ENCODE results near the gene FXYD4.
A peak's percentile ranks its signal among the peaks of the same experiment; 100 is the strongest.

FXYD4 gene

GRCh38 chr10:43398939-43399319 is 27.5 kb downstream of the FXYD4 start:
- DNase-seq: no peak

- no peak for DNase-seq
Measured at GRCh38 chr10:43399320-43400310, 28.2 kb downstream of the FXYD4 start.

- DNase-seq: no peak
Measured at GRCh38 chr10:43401627-43402026, 30.2 kb downstream of the FXYD4 start.

- DNase-seq: no peak
Measured at GRCh38 chr10:43402176-43402575, 30.7 kb downstream of the FXYD4 start.

- no peak for DNase-seq
Measured at GRCh38 chr10:43402880-43403452, 31.5 kb downstream of the FXYD4 start.

GRCh38 chr10:43403911-43404703 is 32.7 kb downstream of the FXYD4 start:
- no peak for DNase-seq

- no peak for DNase-seq
Measured at GRCh38 chr10:43404704-43405084, 33.3 kb downstream of the FXYD4 start.

GRCh38 chr10:43407148-43407575 is 35.7 kb downstream of the FXYD4 start:
- DNase-seq: peak; percentile 87

GRCh38 chr10:43407576-43408330 is 36.3 kb downstream of the FXYD4 start:
- peak; percentile 95 for DNase-seq

- peak; percentile 77 for DNase-seq
Measured at GRCh38 chr10:43408331-43408709, 36.9 kb downstream of the FXYD4 start.

- DNase-seq: peak; percentile 97
Measured at GRCh38 chr10:43408710-43409384, 37.4 kb downstream of the FXYD4 start, which contains the start of gene HNRNPF. Gene HNRNPF (minus strand): TSS chr10:43409186. CDS start chr10:43387884, 21,302 bp downstream.

- peak; percentile 84 for DNase-seq
Measured at GRCh38 chr10:43409385-43410109, 38.1 kb downstream of the FXYD4 start.

- no peak for DNase-seq
Measured at GRCh38 chr10:43410345-43410744, 38.9 kb downstream of the FXYD4 start.

- DNase-seq: no peak
Measured at GRCh38 chr10:43411536-43411935, 40.1 kb downstream of the FXYD4 start.

- DNase-seq: no peak
Measured at GRCh38 chr10:43415544-43415943, 44.1 kb downstream of the FXYD4 start.

- DNase-seq: peak; percentile 77
Measured at GRCh38 chr10:43417950-43418768, 46.7 kb downstream of the FXYD4 start.

GRCh38 chr10:43419997-43420368 is 48.5 kb downstream of the FXYD4 start:
- DNase-seq: no peak

GRCh38 chr10:43420369-43421200 is 49.1 kb downstream of the FXYD4 start:
- DNase-seq: peak; percentile 91

GRCh38 chr10:43421201-43421507 is 49.7 kb downstream of the FXYD4 start:
- DNase-seq: no peak

- DNase-seq: no peak
Measured at GRCh38 chr10:43421519-43421918, 50.1 kb downstream of the FXYD4 start.

All from activated CD8-positive, alpha-beta memory T cell treated with anti-CD3 and anti-CD28 coated beads, Interleukin-2, amount 50 U/mL, for 48 hours (primary cell).